Right lobe of liver (tissue), 6 donors: ENCODE results near the gene PXK. TPM values are rescaled to one million over a fixed set of nuclear protein-coding genes. Genes with fewer than 3 reads are reported as not detected.

ENCODE experiments used
- ATAC-seq, 4 donors: fragments of 200-7000 bp; cut with Tn5 transposase; one replicate each; pipeline ENCODE4 v1.9.1; 2020; ENCODE audit warnings: mild to moderate bottlenecking in 4 of 4, moderate library complexity in 4 of 4
- DNase-seq, 3 donors: peaks; one replicate each; pipeline ENCODE4 v3.0.0-alpha.2; 2020
- H3K27ac ChIP-seq, 3 donors: fragments of 200-600 bp; one replicate each; pipeline ENCODE4 v1.8.0; 2022
- H3K27me3 ChIP-seq, 2 donors: fragments of 200-600 bp; one replicate each; pipeline ENCODE4 v1.8.0; 2022
- H3K36me3 ChIP-seq, 4 donors: fragments of 200-600 bp; sonication (generic) in 1 of 4; one replicate each; pipeline versions ENCODE4 v1.5.1 to v1.8.0; 2017 to 2022; ENCODE audit warnings: control low read depth in 1 of 4
- H3K4me1 ChIP-seq, 4 donors: fragments of 200-600 bp; sonication (generic) in 1 of 4; one replicate each; pipeline versions ENCODE4 v1.5.1 to v1.8.0; 2017 to 2022; ENCODE audit warnings: control low read depth in 1 of 4
- H3K4me3 ChIP-seq, 3 donors: fragments of 200-600 bp; one replicate each; pipeline ENCODE4 v1.8.0; 2022
- H3K9me3 ChIP-seq, 4 donors: fragments of 200-600 bp; sonication (generic) in 1 of 4; one replicate each; pipeline versions ENCODE4 v1.5.1 to v1.8.0; 2017 to 2022; ENCODE audit warnings: control low read depth in 1 of 4
- POLR2A ChIP-seq: fragments of 450-650 bp; IDR thresholded peaks from one replicate; pipeline ENCODE4 v1.6.1; 2017; ENCODE audit warnings: antibody characterized with exemption, mild to moderate bottlenecking
- WGBS: methylation state at CpG from one replicate; pipeline ENCODE4 v1.1.6; 2018; ENCODE audit warnings: low coverage, low lambda C conversion rate; ENCODE audit not compliant: insufficient coverage; ENCODE audit errors: missing lambda C conversion rate; 5-methylcytosine and 5-hydroxymethylcytosine counted together
- intact Hi-C, 2 donors: fragments of 100-400 bp; cut with DNase I; formaldehyde crosslinking; loops; one replicate each; pipeline versions ENCODE4 v1.11.2 to v1.14.1; 2022
- total RNA-seq, 6 experiments: library from RNA; depleted of rRNA in 2 of 6; stranded (reverse); fragments of >200 nt in 2 of 6; fragmentation: NEBNext Ultra II Directional in 3 of 6; extraction: Animal tissue kit (Norgen Biotek cat#: 25700) in 3 of 6; gene quantifications; one replicate each; pipeline versions ENCODE4 v1.1.0 to v1.2.4, GENCODE V29; 2016 to 2023
- TF ChIP-seq, protein P1 (sequence below), 4 donors: fragments of 200-600 bp in 3 of 4; fragments of 450-650 bp in 1 of 4; IDR thresholded peaks; one replicate each; pipeline versions ENCODE4 v1.5.1 to v1.8.0; 2016 to 2022; ENCODE audit warnings: antibody characterized with exemption in 4 of 4, mild to moderate bottlenecking in 2 of 4
- donor health status: DM: no; HTN: yes; CAD: no.
- donor health status: DM: no; HTN: no; CAD: no.
- donor health status: DM: no; HTN: no; CAD: no.
- donor health status: DM: no; HTN: yes; CAD: no.
- donor health status: DM: no; HTN: yes; CAD: no.

Gene PXK
- total RNA-seq, 6 experiments from 2014 or later = 6.6 to 19.4 (median 9.6) TPM

DNA sequence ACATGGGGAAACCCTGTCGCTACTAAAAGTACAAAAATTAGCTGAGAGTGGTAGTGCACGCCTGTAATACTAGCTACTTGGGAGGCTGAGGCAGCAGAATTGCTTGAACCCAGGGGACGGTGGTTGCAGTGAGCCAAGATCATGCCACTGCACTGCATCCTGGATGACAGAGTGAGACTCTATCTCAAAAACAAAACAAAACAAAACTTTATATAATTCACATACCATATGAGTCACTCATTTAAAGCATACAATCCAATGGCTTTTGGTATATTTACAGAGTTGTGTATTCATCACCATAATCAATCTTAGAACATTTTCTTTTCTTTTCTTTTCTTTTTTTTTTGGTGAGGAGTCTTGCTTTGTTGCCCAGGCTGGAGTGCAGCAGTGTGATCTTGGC is 8.7 kb downstream of the PXK start:
- no peak overlapping the region for H3K4me3 ChIP-seq
- no peaks in the 10 kb centered on the region for H3K27me3 ChIP-seq
- H3K4me1 ChIP-seq = peaks cover 0 to 15% (median 0%) of the 10 kb centered on the region in 4 donors
- TF ChIP-seq, protein P1, sequence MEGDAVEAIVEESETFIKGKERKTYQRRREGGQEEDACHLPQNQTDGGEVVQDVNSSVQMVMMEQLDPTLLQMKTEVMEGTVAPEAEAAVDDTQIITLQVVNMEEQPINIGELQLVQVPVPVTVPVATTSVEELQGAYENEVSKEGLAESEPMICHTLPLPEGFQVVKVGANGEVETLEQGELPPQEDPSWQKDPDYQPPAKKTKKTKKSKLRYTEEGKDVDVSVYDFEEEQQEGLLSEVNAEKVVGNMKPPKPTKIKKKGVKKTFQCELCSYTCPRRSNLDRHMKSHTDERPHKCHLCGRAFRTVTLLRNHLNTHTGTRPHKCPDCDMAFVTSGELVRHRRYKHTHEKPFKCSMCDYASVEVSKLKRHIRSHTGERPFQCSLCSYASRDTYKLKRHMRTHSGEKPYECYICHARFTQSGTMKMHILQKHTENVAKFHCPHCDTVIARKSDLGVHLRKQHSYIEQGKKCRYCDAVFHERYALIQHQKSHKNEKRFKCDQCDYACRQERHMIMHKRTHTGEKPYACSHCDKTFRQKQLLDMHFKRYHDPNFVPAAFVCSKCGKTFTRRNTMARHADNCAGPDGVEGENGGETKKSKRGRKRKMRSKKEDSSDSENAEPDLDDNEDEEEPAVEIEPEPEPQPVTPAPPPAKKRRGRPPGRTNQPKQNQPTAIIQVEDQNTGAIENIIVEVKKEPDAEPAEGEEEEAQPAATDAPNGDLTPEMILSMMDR (IDR thresholded peaks at IDR 0.05) = no peak
- TF ChIP-seq POLR2A = no peak
- no peaks in the 10 kb centered on the region for H3K9me3 ChIP-seq
- ATAC-seq (no peak), DNase-seq (no peak)
- H3K27ac ChIP-seq = no peak overlapping the region
- intact Hi-C loops = no loop called here
- H3K36me3 ChIP-seq = no peaks in the 10 kb centered on the region
- WGBS = 63% methylated on average over 2 of the region's 3 CpGs

DNA sequence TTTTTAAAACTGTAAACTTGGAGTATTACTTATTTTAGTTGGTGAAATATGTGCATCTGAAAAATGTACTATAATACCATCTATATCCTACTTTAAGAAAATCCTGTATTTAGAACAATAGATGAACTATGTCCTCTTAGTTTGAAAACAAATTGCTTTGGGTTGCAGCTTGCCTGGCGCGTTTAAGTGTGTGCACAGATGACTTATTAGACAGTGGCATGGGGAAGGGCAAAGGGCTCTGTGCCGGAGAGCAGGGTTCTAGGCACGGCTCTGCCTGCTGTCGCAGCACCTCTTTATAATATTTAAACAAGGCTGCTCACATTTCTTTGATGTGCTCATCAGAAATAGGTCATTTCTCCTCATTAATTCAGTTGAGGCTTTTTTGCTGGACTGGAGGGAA is 10.0 kb downstream of the PXK start:
- TF ChIP-seq POLR2A = no peak
- TF ChIP-seq, protein P1 (IDR thresholded peaks at IDR 0.05) = no peak
- DNase-seq = peak; percentile 58 to 70 (median 68)
- H3K27ac ChIP-seq = no peak overlapping the region
- peak; percentile 91 to 99 (median 96) for ATAC-seq
- no peak overlapping the region for H3K4me3 ChIP-seq
- no peaks in the 10 kb centered on the region for H3K27me3 ChIP-seq
- 19% methylated on average over 5 of the region's 5 CpGs for WGBS
- H3K9me3 ChIP-seq = no peaks in the 10 kb centered on the region
- intact Hi-C loops = no loop called here
- no peaks in the 10 kb centered on the region for H3K36me3 ChIP-seq
- peaks cover 0 to 16% (median 0%) of the 10 kb centered on the region in 4 donors for H3K4me1 ChIP-seq

DNA sequence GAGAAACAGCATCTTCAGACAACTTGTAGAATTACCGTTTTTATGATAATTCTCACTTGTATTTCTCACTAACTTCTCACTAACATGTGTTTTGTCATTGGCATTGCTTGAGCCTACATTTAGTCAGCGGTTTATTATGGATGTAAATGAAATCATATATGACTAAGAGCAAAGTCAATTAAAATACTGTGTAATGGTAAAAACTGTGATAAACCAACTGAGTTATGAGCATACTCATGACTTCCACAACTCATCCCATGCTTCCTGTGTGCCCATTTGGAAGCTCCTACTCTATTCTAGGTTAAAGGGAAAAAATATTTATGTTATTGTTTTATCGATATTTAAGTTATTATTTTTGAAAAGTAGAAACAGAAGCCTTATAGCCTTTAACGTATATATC is 12.8 kb downstream of the PXK start:
- intact Hi-C loops = no loop called here
- TF ChIP-seq, protein P1 (IDR thresholded peaks at IDR 0.05) = no peak
- no peak for TF ChIP-seq POLR2A
- DNase-seq (no peak), ATAC-seq (no peak)
- Histone ChIP-seq H3K36me3 (no peaks in the 10 kb centered on the region), H3K9me3 (no peaks in the 10 kb centered on the region), H3K27ac (no peak overlapping the region), H3K4me1 (peaks cover 0 to 20% (median 0%) of the 10 kb centered on the region in 4 donors), H3K27me3 (no peaks in the 10 kb centered on the region), H3K4me3 (no peak overlapping the region)
- 97% methylated on average over 4 of the region's 4 CpGs for WGBS

DNA sequence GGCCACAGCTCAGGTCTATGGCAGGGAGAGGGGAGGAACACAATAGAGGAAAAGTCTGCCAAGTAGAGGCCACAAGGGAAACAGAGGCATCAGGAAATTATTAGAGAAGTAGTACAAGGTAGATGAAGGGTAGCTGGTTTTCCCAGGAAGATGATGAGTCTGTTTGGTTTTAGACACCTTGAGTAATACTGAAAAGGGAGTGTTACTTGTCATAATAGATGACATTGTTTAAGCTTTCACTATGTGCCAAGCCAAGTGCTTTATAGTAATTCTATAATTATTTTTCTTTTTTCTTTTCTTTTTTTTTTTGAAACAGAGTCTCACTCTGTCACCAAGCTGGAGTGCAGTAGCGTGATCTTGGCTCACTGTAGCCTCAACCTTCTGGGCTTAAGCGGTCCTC is 13.7 kb downstream of the PXK start:
- TF ChIP-seq POLR2A = no peak
- TF ChIP-seq, protein P1 (IDR thresholded peaks at IDR 0.05) = no peak
- no peak for ATAC-seq
- intact Hi-C loops = no loop called here

DNA sequence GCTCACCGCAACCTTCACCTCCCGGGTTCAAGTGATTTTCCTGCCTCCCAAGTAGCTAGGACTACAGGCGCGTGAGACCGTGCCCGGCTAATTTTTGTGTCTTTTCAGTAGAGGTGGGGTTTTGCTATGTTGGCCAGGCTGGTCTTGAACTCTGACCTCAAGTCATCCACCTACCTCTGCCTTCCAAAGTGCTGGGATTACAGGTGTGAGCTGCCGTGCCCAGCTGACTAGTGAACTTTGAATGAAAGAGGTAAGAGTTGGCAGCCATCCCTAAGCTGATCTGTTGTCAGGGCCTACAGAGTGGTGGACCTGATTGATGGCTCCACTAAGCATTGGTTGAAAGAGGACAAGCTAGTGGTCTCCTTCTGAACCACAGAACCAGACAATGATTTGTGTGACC is 15.3 kb downstream of the PXK start:
- H3K4me1 ChIP-seq = peaks cover 0 to 9% (median 0%) of the 10 kb centered on the region in 4 donors
- intact Hi-C loops = no loop called here

More for the DNA sequence above, 13.7 kb downstream of the PXK start:
- no peak for DNase-seq
- H3K36me3 ChIP-seq = no peaks in the 10 kb centered on the region
- WGBS = 100% methylated on average over 1 of the region's 2 CpGs
- no peaks in the 10 kb centered on the region for H3K9me3 ChIP-seq
- no peak overlapping the region for H3K27ac ChIP-seq
- no peaks in the 10 kb centered on the region for H3K27me3 ChIP-seq
- H3K4me1 ChIP-seq = peaks cover 0 to 20% (median 0%) of the 10 kb centered on the region in 4 donors
- H3K4me3 ChIP-seq = no peak overlapping the region

More for the DNA sequence above, 15.3 kb downstream of the PXK start:
- WGBS = 46% methylated on average over 5 of the region's 7 CpGs
- H3K4me3 ChIP-seq = no peak overlapping the region
- H3K36me3 ChIP-seq = no peaks in the 10 kb centered on the region
- H3K27ac ChIP-seq = no peak overlapping the region
- ATAC-seq (peak; percentile 47 to 81 (median 64)), DNase-seq (peak in 1 of 3 donors; percentile 68)
- TF ChIP-seq POLR2A = no peak
- TF ChIP-seq, protein P1 (IDR thresholded peaks at IDR 0.05) = no peak
- H3K9me3 ChIP-seq = no peaks in the 10 kb centered on the region
- H3K27me3 ChIP-seq = no peaks in the 10 kb centered on the region
